HG03521 (cell line): Measurements from ENCODE around the gene TNS3.
A peak's percentile ranks its signal among the peaks of the same experiment; 100 is the strongest.

Source experiments
- ATAC-seq: cut with Tn5 transposase; IDR thresholded peaks from one replicate; pipeline ENCODE4 v1.9.1; 2021; ENCODE audit warnings: mild to moderate bottlenecking, moderate library complexity; ENCODE audit not compliant: unreplicated experiment

Gene TNS3

DNA sequence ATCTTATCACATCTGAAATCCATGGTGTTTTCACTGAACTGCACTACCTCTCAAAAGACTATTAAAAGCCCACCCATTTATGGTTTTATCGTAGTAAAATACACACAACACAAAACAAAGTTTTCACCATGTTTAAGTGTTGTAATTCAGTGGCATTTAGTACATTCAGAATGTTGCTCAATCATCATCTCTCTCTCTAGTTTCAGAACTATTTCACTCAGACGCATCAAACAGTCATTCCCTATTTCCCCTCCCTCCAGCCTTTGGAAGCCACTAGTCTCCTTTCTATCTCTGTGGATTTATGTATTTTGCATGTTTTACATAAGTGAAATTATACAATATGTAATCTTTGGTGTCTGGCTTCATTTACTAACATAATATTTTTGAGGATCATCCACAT is 332.6 kb downstream of the TNS3 start:
- no peak for ATAC-seq

DNA sequence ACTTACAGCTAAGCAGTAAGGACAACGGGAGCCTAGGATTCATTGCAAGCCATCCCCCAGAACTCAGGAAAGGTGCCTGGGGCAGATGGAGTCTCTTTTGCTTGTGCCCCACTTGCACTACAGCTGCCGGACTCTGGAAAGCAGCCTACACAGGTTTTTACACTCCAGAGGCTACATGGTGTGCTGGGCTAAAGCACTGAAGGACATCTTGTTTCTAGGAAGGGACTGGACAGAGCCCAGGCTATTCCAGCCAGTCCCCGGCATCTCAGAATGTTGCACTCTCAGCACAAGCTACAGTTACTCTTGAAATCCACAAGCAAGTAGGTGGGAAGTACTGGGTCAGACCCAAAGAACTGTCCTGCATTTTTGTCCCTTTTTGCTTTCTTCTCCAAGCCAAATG is 333.1 kb downstream of the TNS3 start:
- ATAC-seq = no peak

DNA sequence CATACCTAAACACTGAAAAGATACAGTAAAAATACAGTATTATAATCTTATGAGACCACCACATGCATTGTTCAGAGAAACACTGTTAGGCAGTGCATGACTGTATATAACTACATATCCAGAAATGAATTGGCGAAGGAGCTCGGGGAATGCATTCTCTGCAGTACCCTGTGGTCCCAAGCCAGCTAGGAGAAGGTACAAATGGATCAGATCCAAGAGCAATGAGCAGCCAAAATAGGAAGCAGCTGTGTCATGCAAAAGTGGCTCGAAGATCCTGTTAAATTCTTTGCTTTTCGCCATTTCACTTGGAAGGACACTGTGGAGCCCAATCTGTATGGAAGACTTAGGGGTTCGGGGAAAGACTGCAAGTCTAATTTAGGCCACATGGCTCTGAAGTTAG is 334.8 kb downstream of the TNS3 start:
- ATAC-seq = no peak

DNA sequence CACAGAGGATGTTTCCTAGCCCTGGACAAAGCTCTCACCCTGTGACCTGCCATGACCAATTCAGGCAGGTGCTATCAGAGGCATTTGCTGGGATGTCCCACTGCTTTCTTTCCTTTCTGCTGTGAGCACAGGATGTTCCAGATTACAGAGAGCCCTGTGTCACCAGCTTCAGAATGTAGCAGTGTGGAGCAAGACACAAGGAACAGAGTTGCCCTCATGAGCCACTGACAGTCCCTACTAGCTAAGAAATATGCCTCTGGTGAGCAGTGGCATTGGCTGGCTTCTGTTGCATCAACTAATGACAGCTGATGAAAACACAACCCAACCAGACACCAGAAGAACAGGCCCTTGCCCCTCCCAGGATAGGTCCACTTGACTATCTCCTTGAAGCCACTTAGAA is 337.2 kb downstream of the TNS3 start:
- ATAC-seq = no peak

DNA sequence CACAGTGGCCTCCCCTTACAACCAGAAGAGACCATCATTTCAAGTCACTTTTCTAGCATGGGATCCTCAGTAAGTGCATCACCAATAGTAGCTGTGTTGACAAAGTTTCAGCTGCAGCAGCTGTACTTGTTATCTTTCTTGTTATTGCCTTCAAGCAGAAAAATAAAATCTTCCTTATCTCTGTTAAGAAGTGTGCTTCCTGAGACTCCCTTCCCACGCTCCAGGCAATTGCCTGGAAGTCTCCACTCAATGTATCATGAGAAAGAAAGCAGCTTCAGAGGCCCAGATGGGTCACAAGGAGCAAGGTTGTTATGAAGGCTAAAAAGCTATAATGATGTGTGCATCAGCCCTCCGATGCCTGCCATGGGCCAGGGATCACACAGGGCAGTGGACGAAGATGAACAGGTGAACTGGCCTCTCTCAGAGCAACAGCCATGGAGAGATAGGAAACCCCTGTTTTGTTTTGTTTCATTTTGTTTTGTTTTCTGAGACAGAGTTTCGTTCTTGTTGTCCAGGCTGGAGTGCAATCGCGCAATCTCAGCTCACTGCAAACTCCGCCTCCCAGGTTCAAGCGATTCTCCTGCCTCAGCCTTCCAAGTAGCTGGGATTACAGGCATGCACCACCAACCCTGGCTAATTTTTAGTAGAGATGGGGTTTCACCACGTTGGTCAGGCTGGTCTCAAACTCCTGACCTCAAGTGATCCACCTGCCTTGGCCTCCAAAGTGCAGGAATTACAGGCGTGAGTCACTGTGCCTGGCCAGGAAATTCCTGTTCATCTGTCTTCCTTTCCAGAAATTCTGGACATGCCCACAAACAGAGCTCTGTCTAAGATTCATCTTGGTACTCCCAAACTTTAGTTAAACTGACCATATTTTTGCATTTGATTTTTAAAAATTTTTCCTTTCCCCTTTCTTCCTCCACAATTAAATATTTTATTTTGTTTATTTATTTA is 340.5 kb downstream of the TNS3 start:
- no peak for ATAC-seq

DNA sequence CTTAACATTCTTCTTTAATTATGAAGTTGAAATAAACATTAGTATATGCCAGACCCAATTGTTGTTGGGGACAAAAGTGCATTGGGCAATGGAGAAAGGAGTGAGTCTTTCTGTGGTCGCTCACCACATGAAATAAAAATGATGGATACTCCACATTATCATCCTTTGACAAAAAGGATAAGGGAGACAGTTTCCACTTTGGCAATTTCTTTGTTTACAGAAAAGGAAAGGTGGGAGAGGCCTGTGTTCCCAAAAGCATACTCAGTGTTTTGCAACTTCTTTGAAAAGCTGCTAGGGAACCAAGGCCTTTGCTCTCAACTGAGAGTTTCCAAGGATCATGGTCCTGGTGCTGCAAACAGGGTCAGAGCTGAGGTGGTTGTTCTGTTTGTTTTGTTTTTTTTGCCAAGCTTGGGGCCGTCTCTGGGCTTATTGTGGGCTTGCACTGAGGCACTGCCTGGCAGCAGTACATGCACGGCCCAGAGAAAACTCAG is 341.9 kb downstream of the TNS3 start:
- ATAC-seq = no peak

DNA sequence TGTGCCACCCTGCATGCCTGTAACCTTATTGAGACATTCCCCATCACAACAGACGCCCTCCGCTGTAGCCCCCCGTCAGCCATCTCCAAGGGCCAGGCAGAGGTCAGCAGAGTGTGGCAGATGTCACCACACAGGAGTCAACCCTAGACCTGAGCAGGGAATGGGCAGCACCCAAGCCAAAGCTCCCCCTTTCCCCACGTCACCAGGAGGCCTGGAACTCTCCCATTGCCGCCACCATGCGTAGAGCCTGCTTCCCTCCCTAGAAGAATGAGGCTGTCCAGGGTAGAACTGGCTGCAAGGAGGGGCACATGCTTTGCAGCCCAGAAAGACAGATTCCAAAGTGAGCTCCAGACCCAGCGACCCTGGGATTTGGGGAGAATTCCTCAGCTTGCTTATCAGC is 342.9 kb downstream of the TNS3 start:
- ATAC-seq = no peak

DNA sequence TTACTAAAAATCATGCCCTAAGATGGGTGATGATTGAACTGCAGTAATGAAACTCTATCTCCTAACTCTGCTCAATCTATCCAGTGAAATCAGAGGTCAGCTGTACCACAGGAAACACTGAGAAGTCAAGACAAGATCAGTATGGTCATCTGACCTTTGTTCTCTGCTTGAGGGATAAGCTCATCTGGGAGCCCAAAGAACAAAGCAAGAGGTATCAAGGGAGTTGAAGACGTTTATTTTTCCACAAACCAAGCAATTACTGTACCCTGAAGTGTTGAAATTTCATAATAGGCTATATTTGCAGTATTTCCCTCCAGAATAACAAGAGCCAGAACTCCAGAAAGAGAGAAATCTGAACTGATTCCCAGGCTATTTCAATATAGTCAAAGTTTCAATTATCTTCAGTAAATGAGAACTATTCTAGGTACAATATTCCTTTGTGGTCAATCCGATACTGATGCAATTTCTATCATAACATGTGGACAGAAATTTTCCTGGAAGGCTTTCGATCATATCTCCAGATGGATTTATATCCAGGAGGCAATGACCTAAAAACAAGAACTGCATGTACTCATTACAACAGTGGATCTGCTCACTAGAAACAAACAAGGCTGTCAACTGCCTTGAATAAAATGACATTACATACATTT is 345.3 kb downstream of the TNS3 start:
- no peak for ATAC-seq

DNA sequence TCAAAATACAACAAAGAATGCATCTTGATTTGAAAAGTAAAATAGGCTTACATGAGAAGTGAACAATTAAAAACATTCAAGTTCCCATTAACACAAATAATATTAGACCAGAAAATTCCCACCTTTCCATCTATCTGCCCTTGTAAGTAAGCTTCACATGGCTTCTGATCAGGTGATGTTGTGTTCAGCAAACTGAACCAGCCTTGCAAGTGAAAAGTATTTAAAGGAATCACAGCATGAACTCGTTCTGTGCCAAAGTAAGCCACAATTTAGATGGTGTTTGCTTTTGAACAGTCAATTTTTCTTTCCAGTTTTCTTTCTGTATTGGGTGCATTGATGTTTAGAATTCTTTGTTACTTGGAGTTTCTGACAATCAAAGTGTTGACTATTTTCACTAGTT is 347.9 kb downstream of the TNS3 start:
- no peak for ATAC-seq

DNA sequence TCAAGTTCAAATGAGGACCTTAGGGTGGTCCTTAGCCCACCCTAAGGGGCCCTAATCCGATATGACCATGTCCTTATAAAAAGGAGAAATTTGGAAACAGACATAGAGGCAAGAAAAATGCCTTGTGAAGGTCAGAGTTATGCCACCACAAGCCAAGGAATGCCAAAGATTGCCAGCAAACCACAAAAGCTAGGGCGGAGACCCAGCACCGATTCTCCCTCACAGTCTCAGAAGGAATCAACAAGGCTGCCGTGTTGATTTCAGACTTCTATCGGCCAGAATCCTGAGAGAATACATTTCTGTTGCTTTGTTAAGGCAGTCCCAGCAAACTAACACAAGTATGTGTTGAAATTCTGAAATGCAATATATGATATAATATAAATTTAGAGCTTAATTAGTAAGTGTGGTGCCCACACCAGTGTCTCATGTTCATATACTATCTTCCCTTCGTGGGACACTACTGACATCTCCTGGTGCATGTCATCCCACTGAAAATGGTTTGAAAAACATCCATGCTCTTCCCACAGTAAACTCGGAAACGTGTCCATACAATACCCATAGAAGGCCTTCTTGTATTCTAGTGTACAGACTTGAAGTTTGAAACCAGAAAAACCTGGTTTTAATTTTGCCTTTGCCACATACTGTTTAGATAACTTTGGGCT is 349.0 kb downstream of the TNS3 start:
- no peak for ATAC-seq

DNA sequence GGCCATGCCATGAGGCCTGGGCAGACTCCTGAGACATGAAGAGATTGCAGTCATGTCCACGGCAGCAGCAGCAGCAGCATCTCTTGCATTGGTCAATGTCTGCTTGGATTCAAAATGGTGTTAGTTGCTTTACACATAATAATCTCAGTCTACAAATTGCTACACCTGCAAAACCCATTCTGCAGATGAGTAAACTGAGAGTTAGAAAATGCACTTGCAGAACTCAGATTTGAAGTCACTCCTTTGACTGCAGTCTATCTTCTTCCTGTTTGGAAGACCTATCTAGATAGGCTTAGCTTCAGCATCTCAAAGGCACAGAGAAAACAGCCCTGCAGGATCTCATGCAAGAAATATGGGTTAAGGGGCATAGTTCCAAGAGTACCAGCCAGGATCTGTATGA is 350.3 kb downstream of the TNS3 start:
- ATAC-seq = no peak

DNA sequence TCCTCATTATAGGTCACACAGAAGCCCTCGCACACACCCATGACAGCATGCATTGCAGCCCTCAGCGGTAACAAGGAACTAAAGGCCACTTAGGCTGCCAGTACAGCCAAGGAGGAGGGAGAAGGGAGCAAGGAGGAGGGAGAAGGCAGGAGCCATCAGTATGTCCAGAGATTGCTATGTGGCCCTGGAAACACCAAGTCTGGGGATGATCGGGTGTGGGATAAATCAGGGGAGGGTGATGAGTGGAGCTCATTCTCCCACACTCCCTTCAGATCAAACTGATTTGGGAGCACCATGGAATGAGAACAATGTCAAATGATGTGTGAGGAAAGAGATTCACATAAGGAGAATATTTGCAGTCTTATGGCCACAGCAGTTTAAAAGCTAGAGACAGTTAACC is 350.9 kb downstream of the TNS3 start:
- no peak for ATAC-seq

DNA sequence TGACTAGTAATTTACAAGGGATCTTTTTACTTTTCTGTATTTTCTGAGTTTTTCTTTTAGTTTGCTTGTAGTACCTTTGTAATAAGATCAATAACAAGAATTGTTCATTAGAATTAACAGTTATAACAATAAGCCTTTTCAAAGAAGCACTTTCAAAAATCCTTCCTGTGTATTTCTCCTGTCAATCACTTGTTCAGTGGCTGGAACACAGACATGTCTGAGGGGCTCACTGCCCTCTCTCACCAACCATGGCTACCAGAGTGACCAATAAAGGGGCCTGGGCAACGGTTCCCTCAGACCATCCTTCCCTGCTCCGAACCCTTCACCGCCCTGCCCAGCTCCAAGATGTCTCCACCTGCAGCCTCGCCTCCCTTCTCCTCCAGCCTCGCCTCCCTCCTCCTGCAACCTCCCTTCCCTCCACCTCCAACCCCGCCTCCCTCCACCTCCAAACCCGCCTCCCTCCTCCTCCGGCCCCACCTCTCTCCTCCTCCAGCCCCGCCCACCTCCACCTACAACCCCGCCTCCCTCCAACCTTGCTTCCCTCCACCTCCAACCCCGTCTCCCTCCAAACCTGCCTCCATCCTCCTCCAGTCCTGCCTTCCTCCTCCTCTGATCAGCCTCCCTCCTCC is 353.4 kb downstream of the TNS3 start:
- no peak for ATAC-seq

DNA sequence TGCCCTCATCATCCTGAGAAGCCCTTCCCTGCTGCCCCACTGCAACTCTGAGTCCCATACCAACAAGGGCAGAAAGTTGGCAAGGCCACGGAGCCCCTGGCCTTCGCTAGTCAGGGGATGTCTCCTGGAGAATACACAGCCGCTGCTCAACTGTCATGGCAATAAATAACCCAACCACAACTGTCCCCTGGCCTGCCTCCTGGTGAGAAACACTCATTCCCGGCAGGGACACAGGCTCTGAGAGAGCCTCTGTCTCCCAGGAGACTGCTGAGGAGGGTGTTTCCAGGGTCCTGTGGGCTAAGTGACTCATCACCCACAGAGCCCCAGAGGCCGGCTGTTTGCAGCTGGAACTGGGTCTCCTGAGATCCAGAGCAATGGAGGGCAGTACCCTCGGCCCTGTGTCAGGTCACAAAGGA is 354.1 kb downstream of the TNS3 start:
- ATAC-seq = peak; percentile 50

DNA sequence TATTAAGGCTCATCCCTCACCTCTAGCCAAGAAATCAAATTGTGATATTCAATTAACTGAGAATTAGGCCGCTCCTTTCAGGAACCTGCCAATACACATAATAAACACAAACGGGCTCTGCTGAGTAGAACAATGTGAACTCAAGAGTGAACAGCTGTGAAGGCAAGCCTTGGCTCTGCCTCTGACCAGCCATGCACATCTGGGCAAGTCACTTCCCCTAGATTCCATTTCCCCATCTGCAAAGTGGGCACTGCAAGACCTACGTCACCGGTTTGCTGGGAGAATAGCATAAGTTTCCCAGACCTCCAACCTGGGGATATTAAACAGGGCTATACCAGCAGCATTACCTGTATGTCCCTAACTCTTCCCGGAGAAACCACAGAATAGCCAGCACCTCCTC is 355.2 kb downstream of the TNS3 start:
- ATAC-seq = no peak

DNA sequence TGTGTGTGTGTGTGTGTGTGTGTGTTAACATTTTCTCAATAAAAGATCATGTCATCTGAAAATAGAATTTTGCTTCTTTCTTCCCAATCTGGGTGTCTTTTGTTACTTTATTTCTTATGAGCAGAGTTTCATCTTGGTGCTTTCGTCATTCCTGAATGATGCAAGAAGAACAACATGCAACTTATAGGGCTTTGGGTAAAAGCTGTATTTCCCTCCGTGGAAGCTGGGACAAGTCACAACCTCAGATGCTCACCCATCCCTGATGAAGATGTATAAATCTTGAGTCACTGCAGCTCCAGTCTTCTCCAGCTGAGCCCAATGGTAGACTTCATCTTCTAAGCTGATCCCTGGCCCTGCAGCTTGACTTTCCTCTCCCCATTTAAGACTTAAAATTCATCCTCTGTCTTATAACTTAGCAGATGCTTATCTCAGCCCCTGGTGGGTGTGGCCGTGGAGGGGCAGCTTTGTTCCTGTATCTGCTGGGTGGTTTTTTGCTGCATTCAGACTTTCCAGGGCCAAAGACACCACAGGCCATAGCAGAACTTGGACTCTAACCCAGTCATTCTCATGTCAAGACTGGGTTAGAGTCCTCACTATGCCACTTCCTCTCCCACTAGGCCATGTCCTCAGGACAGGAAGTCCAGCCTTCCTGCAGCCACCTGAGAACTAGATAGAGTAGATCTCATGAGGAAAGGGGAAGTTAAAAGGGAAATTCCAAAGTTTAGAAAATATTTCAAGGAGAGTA is 356.4 kb downstream of the TNS3 start:
- no peak for ATAC-seq
